CD4-positive, alpha-beta T cell treated with Interleukin-4 for 4 hours (primary cell): Measurements from ENCODE around the gene PFN4.

Experiments used
- DNase-seq: peaks from one replicate; pipeline ENCODE4 v3.0.0-alpha.2; 2020

Gene PFN4

DNA sequence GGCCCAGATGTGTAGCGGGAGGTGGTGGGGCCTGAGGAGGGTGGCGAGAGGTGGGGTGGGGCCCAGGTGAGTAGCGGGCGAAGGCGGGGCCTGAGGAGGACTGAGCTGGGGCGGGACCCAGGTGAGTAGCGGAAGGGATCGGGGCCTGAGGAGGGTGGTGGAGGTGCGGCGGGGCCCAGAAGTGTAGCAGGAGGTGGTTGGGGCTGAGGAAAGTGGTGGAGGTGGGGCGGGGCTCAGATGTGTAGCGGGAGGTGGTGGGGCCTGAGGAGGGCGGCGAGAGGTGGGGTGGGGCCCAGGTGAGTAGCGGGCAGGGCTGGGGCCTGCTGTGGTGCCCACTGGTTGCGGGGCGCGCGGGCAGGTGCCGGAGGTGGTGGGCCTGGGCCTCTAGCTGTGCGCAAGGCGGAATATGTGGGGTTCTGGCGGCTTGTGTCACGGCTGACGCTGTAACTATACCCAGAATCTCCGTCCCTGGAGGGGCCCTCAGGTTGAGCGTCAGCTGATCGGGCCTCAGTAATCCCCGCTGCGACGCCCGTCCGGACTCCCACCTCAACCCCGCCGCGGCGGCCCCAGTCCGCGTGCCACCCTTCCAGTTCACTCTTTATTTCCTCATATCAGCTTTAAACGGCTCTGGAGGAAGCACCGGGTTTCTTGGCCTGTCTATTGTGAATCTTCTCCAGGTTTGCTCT is 46.1 kb downstream of the PFN4 start:
- no peak for DNase-seq

DNA sequence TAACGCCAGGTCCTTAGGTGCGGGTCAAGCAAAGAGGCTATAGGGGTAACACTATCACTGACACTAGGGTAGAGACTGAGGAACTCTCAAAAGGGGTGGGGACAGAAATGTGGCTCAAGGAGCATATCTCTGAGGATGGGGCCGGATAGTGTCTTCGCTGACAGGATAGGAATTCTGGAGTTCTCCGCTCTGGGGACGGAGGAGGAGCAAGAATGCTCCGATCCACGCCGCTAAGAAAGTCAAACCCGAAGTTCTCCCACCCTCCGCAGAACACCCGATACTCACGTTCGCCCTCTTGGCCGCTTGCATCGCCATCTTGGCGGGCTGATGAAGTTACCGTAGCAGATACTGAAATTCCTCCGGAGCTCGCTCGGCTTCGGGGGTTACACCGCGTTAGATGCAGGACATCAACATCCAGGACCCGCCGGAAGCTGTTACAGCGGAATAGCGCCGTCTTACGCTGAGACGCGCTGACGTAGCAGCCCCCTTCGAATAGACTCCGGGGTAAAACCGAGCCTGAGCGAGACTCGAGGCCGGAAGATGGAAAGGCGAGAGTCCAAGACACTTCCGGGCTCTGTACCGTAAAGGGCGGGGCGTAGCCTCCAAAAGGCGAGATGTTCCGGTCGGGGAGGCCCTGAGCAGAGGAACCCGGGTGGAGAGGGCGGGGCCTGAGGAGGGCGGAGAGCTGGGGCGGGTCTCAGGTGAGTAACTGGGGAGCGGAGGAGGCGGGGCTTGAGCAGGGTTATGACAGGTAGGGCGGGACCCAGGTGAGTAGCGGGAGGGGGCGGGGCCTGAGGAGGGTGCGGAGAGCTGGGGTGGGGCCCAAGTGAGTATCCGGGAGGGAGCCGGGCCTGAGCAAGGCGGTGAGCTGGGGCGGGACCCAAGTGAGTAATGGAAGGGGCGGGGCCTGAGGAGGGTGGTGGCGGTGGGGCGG is 47.0 kb downstream of the PFN4 start, which contains the start of gene SF3B6:
Gene SF3B6 (minus strand): TSS at position 412 of the 934 bp plus-strand sequence. CDS start 97 bp downstream, at position 315.
- peak; percentile 100 for DNase-seq

DNA sequence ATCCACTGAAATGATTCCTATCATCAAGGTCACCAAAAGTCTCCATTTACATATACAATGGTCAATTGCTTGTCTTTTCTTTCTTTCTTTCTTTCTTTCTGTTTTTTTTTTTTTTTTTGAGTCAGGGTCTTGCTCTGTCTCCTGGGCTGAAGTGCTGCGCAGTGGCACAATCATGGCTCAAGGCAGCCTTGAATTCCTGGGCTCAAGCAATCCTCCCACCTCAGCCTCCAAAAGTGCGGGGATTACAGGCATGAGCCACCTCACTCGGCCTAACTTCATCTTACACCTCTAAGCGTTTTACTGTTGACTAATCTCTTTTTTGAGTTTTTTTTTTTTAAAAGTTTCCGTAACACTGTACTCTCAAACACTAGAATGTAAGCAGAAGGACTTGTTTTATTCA is 47.9 kb downstream of the PFN4 start:
- DNase-seq: no peak

DNA sequence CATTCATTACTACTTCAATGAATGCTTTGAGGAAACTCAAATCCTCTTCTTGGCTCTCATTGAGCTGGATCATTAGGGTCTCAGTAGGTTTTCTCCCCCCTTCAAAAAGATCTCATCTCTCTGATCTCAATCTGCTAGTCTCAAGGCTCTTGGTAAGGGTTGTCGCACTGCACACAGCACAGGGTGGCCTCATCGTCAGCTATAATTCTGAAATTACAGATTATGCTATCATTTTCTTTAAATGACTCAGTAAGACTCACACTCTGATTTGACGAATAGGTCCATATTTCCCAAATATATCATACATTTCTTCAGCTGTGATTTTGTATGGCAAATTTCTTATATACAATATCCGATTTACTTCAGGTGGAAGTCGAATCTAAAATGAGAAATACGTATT is 49.3 kb downstream of the PFN4 start:
- DNase-seq: no peak

DNA sequence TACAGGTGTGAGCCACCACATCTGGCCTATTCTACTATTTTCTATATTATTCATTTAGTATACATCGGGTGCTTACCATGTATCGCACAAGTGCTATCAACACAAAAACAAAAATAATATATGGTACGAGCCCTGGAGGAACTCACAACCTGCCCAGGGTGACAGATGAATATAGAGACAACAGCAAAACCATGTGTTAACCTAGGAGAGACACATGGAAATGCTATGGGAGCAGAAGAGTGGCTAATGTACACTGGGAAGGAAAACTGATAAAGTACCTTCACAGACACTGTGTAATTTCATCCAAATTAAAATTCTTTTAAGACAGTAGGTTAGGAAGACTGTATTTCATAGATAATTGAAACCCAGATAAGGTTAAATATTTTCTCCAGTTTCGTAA is 50.9 kb downstream of the PFN4 start:
- DNase-seq: no peak

DNA sequence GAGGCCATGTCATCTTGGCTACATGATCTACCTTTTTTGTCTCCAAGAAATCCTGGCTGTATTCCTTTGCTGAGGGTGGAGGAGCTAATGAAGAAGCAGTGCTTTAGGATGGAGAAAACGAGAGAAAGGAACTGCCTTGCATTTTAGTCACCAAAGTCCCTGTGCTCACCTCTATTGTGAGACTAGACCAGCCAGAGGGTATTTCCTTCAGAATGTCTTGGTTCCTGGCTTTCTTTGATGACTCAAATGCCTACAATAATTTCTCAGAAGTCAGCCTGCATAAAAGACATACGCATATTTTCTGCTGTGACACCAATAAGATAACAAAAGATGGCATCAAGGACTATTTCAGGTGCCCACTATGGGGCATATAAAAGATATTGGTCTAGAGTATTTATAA is 57.8 kb downstream of the PFN4 start:
- DNase-seq: no peak
